ENCODE measurements around the gene RRM2. TPM values are rescaled to one million over a fixed set of nuclear protein-coding genes. Genes with fewer than 3 reads are reported as not detected.

RRM2 gene
- total and polyA plus RNA-seq, 5 donors from 2014 or later, result 7.9 to 25.8 (median 9.3) TPM

DNA sequence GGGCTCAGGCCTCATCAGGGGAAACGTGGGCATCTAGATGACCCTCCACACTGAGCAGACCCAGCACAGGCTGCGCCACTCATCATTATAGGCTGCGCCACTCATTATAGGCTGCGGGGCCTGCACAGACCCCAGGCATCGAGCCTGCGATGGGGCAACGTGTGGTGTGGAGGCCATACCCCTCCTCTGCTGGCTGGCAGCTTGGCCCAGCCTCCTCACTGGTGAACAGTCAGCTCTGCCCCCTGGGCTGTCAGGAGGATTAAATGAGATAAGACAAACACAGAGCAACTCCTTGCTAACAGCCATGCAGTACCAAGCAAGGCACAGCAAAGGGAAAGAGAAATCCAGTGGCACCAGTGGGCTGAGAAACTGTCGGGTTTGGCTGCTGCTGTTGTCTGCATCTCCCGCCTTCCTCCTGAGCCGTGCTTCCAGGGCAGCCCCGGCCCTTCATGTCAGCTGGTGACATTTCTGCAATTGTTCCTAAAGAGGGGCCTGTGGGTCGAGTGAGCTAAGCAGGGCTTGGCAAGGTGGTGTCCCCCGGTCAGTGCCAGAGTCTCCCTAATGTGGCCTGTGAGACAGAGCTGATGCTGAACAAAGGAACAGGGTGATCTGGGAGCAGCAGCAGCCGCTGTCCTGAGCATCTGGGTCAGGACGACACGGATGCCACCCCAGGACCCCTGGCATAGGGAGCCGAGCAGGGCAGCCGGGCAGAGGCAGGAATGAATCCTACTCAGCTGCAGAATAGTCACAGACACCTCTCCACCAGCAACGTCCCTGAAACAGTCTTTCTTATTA lies 48.7 kb downstream of the RRM2 start:
- no peak for DNase-seq

DNA sequence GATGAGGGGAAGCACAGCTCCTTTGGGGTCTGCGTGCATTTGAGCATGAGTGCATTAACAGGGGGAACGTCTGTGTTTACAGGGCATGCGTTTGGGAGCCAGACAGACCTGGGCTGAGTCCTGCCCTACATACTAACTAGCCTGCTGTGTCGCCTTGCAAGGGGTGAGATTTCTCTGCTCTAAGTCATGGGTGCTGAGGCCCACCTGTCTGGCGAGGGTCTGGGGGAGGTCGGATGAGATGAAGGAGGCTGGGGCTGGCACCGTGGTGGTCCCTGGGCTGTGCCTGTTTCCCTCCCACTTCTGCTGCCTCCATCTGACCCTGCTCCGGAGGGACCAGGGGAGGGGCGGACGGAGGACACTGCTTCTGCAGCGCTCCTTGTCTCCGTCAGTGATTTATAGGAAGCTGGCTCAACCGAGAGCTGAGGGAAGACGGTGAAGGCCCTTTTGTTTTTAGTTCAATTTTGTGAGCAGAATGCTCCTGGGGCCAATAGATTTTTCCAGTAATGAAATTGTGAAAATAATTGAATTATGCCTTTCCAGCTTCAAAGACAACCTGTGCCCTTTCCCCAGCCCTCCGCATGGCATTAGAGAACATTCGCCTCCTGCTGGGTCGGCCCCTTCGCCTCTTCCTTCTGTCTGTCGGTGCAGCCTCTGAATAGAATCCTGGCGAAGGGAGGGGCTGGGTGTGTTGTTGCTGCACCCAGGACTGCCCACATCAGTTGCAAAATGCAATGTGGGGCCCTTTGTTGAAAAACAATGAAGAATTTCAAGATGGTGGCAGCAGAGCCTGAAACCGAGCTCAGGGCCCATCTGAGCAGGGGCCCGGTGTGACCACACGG lies 49.7 kb downstream of the RRM2 start:
- H3K27ac Mint-ChIP-seq, result no peak overlapping the region

More for the DNA sequence above, 48.7 kb downstream of the RRM2 start:
- Histone ChIP-seq H3K9me3 (ENCODE audit: control insufficient read depth in 2 of 2, low read length in 2 of 2) (no peaks in the 10 kb centered on the region), H3K27me3 (ENCODE audit: control insufficient read depth, insufficient read depth, low read length) (no peaks in the 10 kb centered on the region), H3K27ac (ENCODE audit: insufficient read depth, low read length, poor library complexity, severe bottlenecking) (no peak overlapping the region), H3K4me1 (ENCODE audit: control insufficient read depth, insufficient read depth, low read length, poor library complexity, severe bottlenecking) (no peaks in the 10 kb centered on the region), H3K36me3 (ENCODE audit: control insufficient read depth, insufficient read depth, low read length) (no peaks in the 10 kb centered on the region), H3K4me3 (ENCODE audit: low read depth, low read length) (no peak overlapping the region)
- no peak overlapping the region for H3K4me3 Mint-ChIP-seq
- no peaks in the 10 kb centered on the region for H3K27me3 Mint-ChIP-seq
- H3K4me1 Mint-ChIP-seq, result no peaks in the 10 kb centered on the region
- H3K36me3 Mint-ChIP-seq, result no peaks in the 10 kb centered on the region
- no peak overlapping the region for H3K27ac Mint-ChIP-seq
- ATAC-seq (ENCODE audit: low read depth in 2 of 2), result no peak
- H3K9me3 Mint-ChIP-seq, result peaks cover 0 to 1% (median 0%) of the 10 kb centered on the region in 7 donors

DNA sequence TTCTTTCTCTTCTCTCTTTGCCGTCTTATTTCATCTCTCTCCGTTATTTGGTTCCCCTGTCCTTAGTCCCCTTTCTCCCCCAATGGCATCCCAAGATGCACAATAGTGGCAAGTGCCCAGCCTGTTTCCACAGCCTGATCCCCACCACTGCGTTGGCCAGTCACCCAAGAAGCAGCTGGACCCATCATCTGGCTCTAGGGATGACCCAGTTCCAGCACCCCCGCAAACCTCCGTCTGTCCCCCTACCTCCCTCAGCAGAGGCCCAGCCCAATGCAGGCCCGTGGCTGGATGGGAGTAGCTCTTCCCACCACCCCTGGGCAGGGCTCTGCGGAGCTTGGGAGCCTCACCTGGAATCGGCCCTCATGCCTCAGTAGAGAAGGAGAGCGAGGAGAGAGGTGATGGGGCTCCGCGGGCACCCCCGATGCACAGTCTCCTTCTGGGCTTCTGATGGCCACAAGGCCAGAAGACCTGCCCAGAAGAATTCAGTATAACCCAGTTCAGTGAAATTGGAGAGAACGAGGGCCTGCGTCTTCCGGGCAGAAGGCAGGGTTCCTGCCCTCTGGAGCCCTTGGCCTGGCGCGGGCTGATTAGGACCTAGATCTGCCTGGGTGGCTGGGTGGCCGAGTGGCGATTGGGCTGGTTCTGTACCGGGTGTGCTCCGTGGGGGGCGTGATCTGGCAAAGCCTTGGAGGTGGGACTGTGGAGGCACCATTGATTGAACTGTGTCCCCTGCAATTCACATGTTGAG lies 50.9 kb downstream of the RRM2 start:
- Mint-ChIP-seq H3K36me3 (no peaks in the 10 kb centered on the region), H3K27me3 (no peaks in the 10 kb centered on the region), H3K4me1 (no peaks in the 10 kb centered on the region), H3K9me3 (peaks cover 0 to 1% (median 0%) of the 10 kb centered on the region in 7 donors), H3K27ac (no peak overlapping the region), H3K4me3 (no peak overlapping the region)
- Histone ChIP-seq H3K4me1 (ENCODE audit: control insufficient read depth, insufficient read depth, low read length, poor library complexity, severe bottlenecking) (no peaks in the 10 kb centered on the region), H3K4me3 (ENCODE audit: low read depth, low read length) (no peak overlapping the region), H3K9me3 (ENCODE audit: control insufficient read depth in 2 of 2, low read length in 2 of 2) (no peaks in the 10 kb centered on the region), H3K36me3 (ENCODE audit: control insufficient read depth, insufficient read depth, low read length) (no peaks in the 10 kb centered on the region), H3K27ac (ENCODE audit: insufficient read depth, low read length, poor library complexity, severe bottlenecking) (no peak overlapping the region), H3K27me3 (ENCODE audit: control insufficient read depth, insufficient read depth, low read length) (no peaks in the 10 kb centered on the region)
- DNase-seq, result no peak
- no peak for ATAC-seq (ENCODE audit: low read depth in 2 of 2)

More for the DNA sequence above, 49.7 kb downstream of the RRM2 start:
- H3K27me3 ChIP-seq (ENCODE audit: control insufficient read depth, insufficient read depth, low read length), result no peaks in the 10 kb centered on the region
- H3K4me1 Mint-ChIP-seq, result no peaks in the 10 kb centered on the region
- no peaks in the 10 kb centered on the region for H3K4me1 ChIP-seq (ENCODE audit: control insufficient read depth, insufficient read depth, low read length, poor library complexity, severe bottlenecking)
- no peaks in the 10 kb centered on the region for H3K36me3 ChIP-seq (ENCODE audit: control insufficient read depth, insufficient read depth, low read length)
- H3K9me3 ChIP-seq (ENCODE audit: control insufficient read depth in 2 of 2, low read length in 2 of 2), result no peaks in the 10 kb centered on the region
- peaks cover 0 to 1% (median 0%) of the 10 kb centered on the region in 7 donors for H3K9me3 Mint-ChIP-seq
- H3K27ac ChIP-seq (ENCODE audit: insufficient read depth, low read length, poor library complexity, severe bottlenecking), result no peak overlapping the region
- no peaks in the 10 kb centered on the region for H3K36me3 Mint-ChIP-seq
- no peaks in the 10 kb centered on the region for H3K27me3 Mint-ChIP-seq
- no peak overlapping the region for H3K4me3 ChIP-seq (ENCODE audit: low read depth, low read length)
- H3K4me3 Mint-ChIP-seq, result no peak overlapping the region
- DNase-seq (no peak), ATAC-seq (ENCODE audit: low read depth in 2 of 2) (no peak)

DNA sequence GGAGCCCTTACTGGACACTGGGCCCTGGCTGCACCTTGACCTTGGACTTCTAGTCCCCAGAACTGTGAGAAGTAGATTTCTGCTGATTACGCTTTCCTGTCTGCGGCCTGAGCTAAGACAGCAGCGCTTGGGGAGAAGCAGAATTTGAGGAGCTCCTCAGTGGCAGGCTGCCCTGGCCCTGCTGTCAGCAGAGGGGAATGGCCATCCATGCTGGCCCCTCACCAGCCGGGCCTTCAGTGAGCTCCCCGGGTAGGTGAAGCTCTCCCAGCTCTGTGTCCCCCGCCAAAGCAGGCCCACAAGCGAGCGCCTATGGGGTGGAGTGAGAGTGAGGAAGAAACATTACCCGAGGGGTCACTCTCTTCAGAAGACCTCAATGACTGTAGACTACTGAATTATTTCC lies 51.6 kb downstream of the RRM2 start:
- Histone ChIP-seq H3K36me3 (ENCODE audit: control insufficient read depth, insufficient read depth, low read length) (no peaks in the 10 kb centered on the region), H3K27me3 (ENCODE audit: control insufficient read depth, insufficient read depth, low read length) (no peaks in the 10 kb centered on the region), H3K9me3 (ENCODE audit: control insufficient read depth in 2 of 2, low read length in 2 of 2) (no peaks in the 10 kb centered on the region), H3K27ac (ENCODE audit: insufficient read depth, low read length, poor library complexity, severe bottlenecking) (no peak overlapping the region), H3K4me3 (ENCODE audit: low read depth, low read length) (no peak overlapping the region), H3K4me1 (ENCODE audit: control insufficient read depth, insufficient read depth, low read length, poor library complexity, severe bottlenecking) (no peaks in the 10 kb centered on the region)
- H3K27ac Mint-ChIP-seq, result no peak overlapping the region
- H3K4me1 Mint-ChIP-seq, result no peaks in the 10 kb centered on the region
- H3K9me3 Mint-ChIP-seq, result peaks cover 0 to 1% (median 0%) of the 10 kb centered on the region in 7 donors
- no peak overlapping the region for H3K4me3 Mint-ChIP-seq
- ATAC-seq (ENCODE audit: low read depth in 2 of 2), result no peak
- no peak for DNase-seq
- H3K27me3 Mint-ChIP-seq, result no peaks in the 10 kb centered on the region
- H3K36me3 Mint-ChIP-seq, result no peaks in the 10 kb centered on the region

DNA sequence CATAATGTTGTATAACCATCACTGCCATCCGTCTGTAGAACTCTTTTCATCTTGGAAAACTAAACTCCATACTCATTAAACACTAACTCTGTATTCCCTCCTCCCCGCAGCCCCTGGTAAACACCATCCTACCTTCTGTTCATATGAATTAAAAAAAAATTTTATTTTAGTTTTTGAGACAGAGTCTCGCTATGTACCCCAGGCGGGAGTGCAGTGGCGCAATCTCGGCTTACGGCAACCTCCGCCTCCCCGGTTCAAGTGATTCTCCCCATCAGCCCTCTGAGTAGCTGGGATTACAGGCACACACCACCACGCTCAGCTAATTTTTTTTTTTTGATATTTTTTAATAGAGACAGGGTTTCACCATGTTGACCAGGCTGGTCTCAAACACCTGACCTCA lies 52.9 kb downstream of the RRM2 start:
- no peak for DNase-seq
- H3K27ac Mint-ChIP-seq, result no peak overlapping the region

DNA sequence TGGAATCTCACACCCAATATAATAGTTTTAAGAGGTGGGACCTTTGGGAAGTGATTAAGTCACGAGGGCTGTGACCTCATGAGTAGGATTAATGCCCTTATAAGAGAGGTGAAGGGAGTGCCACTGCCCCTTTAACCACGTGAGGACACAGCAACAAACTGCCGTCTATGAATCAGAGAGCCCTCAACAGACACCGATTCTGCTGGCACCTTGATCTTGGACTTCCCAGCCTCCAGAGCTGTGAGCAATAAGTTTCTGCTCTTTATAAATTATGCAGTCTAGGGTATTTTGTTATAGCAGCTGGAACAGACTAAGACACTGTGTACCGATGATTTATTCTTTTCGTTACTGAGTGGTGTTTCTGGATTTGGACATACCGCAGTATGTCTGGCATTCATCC lies 56.2 kb downstream of the RRM2 start:
- Mint-ChIP-seq H3K27ac (no peak overlapping the region), H3K4me1 (no peaks in the 10 kb centered on the region), H3K36me3 (peaks cover 4% of the 10 kb centered on the region), H3K9me3 (peaks cover 0 to 6% (median 0%) of the 10 kb centered on the region in 7 donors), H3K4me3 (no peak overlapping the region), H3K27me3 (no peaks in the 10 kb centered on the region)
- DNase-seq (no peak), ATAC-seq (ENCODE audit: low read depth in 2 of 2) (no peak)
- no peaks in the 10 kb centered on the region for H3K27me3 ChIP-seq (ENCODE audit: control insufficient read depth, insufficient read depth, low read length)
- no peak overlapping the region for H3K27ac ChIP-seq (ENCODE audit: insufficient read depth, low read length, poor library complexity, severe bottlenecking)
- H3K9me3 ChIP-seq (ENCODE audit: control insufficient read depth in 2 of 2, low read length in 2 of 2), result no peaks in the 10 kb centered on the region
- H3K4me1 ChIP-seq (ENCODE audit: control insufficient read depth, insufficient read depth, low read length, poor library complexity, severe bottlenecking), result no peaks in the 10 kb centered on the region
- no peak overlapping the region for H3K4me3 ChIP-seq (ENCODE audit: low read depth, low read length)
- no peaks in the 10 kb centered on the region for H3K36me3 ChIP-seq (ENCODE audit: control insufficient read depth, insufficient read depth, low read length)

More for the DNA sequence above, 52.9 kb downstream of the RRM2 start:
- Histone ChIP-seq H3K36me3 (ENCODE audit: control insufficient read depth, insufficient read depth, low read length) (no peaks in the 10 kb centered on the region), H3K9me3 (ENCODE audit: control insufficient read depth in 2 of 2, low read length in 2 of 2) (no peaks in the 10 kb centered on the region), H3K27me3 (ENCODE audit: control insufficient read depth, insufficient read depth, low read length) (no peaks in the 10 kb centered on the region), H3K27ac (ENCODE audit: insufficient read depth, low read length, poor library complexity, severe bottlenecking) (no peak overlapping the region), H3K4me3 (ENCODE audit: low read depth, low read length) (no peak overlapping the region), H3K4me1 (ENCODE audit: control insufficient read depth, insufficient read depth, low read length, poor library complexity, severe bottlenecking) (no peaks in the 10 kb centered on the region)
- no peak for ATAC-seq (ENCODE audit: low read depth in 2 of 2)
- H3K4me3 Mint-ChIP-seq, result no peak overlapping the region
- H3K36me3 Mint-ChIP-seq, result no peaks in the 10 kb centered on the region
- H3K4me1 Mint-ChIP-seq, result no peaks in the 10 kb centered on the region
- no peaks in the 10 kb centered on the region for H3K27me3 Mint-ChIP-seq
- peaks cover 0 to 1% (median 0%) of the 10 kb centered on the region in 7 donors for H3K9me3 Mint-ChIP-seq

DNA sequence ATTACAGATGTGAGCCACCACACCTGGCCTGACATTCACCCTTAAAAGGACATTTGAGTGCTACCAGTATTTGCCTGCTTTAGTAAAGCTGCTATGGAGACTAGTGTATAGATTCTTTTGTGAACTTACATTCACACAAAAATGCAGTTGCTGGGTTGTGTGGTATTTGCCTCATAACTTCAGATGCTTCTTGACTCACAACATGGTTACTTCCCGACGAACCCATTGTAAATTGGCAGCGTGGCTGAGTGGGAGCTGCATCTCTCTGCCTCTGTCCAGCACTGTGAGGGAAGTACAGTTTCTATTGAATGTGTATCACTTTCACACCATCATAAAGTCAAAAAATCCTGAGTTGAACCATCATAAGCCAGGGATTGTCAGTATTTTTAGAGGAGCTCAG lies 56.9 kb downstream of the RRM2 start:
- Histone ChIP-seq H3K36me3 (ENCODE audit: control insufficient read depth, insufficient read depth, low read length) (no peaks in the 10 kb centered on the region), H3K4me3 (ENCODE audit: low read depth, low read length) (no peak overlapping the region), H3K4me1 (ENCODE audit: control insufficient read depth, insufficient read depth, low read length, poor library complexity, severe bottlenecking) (no peaks in the 10 kb centered on the region), H3K9me3 (ENCODE audit: control insufficient read depth in 2 of 2, low read length in 2 of 2) (no peaks in the 10 kb centered on the region), H3K27ac (ENCODE audit: insufficient read depth, low read length, poor library complexity, severe bottlenecking) (no peak overlapping the region), H3K27me3 (ENCODE audit: control insufficient read depth, insufficient read depth, low read length) (no peaks in the 10 kb centered on the region)
- H3K36me3 Mint-ChIP-seq, result peaks cover 4% of the 10 kb centered on the region
- H3K27ac Mint-ChIP-seq, result no peak overlapping the region
- DNase-seq, result no peak
- H3K27me3 Mint-ChIP-seq, result no peaks in the 10 kb centered on the region
- no peak overlapping the region for H3K4me3 Mint-ChIP-seq
- no peak for ATAC-seq (ENCODE audit: low read depth in 2 of 2)
- no peaks in the 10 kb centered on the region for H3K4me1 Mint-ChIP-seq
- peaks cover 0 to 6% (median 0%) of the 10 kb centered on the region in 7 donors for H3K9me3 Mint-ChIP-seq

Measured in CD4-positive, CD25-positive, alpha-beta regulatory T cell (primary cell).